ENCODE results near the gene DDX24. TPM values are rescaled to one million over a fixed set of nuclear protein-coding genes. Genes with fewer than 3 reads are reported as not detected.
"Not testable (repeated sequence)": the region's sequence is repeated elsewhere in the genome, so short reads cannot be mapped to it uniquely, and the experiment has no call there.

DDX24 gene
- total and polyA plus RNA-seq, 2 donors (not counting 1 experiment from before 2014, with no cell fraction given): 143 to 192 TPM

DNA sequence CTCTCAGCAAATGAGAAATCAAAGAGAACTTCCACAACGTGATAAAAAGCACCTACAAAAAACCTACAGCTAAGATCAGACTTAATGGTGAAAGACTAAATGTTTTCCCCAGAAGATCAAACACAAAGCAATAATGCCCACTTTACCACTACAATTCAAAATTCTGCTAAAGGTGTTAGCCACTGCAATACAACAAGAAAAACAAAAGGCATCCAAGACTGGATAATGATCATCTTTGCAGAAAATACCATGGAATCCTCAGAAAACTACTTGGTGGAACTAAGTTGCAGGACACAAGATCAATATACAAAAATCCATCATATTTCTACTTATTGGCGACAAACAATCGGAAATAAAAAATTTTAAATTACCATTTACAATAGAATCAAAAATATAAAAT is 6.5 kb downstream of the DDX24 start:
- Histone ChIP-seq H3K9me3 (ENCODE audit: control insufficient read depth, insufficient read depth, low read depth, low read length) (no peaks in the 10 kb centered on the region), H3K4me3 (replicated peaks in 1 of 4; ENCODE audit: control extremely low read depth in 1 of 4, insufficient read depth in 1 of 4, low read depth in 3 of 4, low read length in 4 of 4) (no peak overlapping the region), H3K27me3 (ENCODE audit: control insufficient read depth, insufficient read depth, low read length) (no peaks in the 10 kb centered on the region), H3K4me2 (ENCODE audit: extremely low read depth, insufficient read depth, low read length) (no peak overlapping the region), H3K4me1 (ENCODE audit: control insufficient read depth, extremely low read depth, insufficient read depth, low read length) (peaks cover 10% of the 10 kb centered on the region), H4K20me1 (ENCODE audit: control insufficient read depth, extremely low read depth, insufficient read depth, low read length) (no peaks in the 10 kb centered on the region), H3K36me3 (ENCODE audit: control insufficient read depth, insufficient read depth, low read length) (peaks cover 8% of the 10 kb centered on the region), H3K27ac (ENCODE audit: insufficient read depth, low read length) (no peak overlapping the region), H3K9ac (ENCODE audit: insufficient read depth, low read length) (no peak overlapping the region), H3K79me2 (ENCODE audit: control insufficient read depth, insufficient read depth, low read length) (peaks cover 86% of the 10 kb centered on the region), H2AFZ (ENCODE audit: low read length) (no peak overlapping the region)
- DNase-seq (ENCODE audit: low read depth in 2 of 2): no peak
- TF ChIP-seq, protein P1, sequence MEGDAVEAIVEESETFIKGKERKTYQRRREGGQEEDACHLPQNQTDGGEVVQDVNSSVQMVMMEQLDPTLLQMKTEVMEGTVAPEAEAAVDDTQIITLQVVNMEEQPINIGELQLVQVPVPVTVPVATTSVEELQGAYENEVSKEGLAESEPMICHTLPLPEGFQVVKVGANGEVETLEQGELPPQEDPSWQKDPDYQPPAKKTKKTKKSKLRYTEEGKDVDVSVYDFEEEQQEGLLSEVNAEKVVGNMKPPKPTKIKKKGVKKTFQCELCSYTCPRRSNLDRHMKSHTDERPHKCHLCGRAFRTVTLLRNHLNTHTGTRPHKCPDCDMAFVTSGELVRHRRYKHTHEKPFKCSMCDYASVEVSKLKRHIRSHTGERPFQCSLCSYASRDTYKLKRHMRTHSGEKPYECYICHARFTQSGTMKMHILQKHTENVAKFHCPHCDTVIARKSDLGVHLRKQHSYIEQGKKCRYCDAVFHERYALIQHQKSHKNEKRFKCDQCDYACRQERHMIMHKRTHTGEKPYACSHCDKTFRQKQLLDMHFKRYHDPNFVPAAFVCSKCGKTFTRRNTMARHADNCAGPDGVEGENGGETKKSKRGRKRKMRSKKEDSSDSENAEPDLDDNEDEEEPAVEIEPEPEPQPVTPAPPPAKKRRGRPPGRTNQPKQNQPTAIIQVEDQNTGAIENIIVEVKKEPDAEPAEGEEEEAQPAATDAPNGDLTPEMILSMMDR (conservative IDR thresholded peaks at IDR 0.05 in 1 of 2, IDR thresholded peaks at IDR 0.05 in 1 of 2; ENCODE audit: low read depth in 1 of 2, low read length in 2 of 2): no peak
- no peak for TF ChIP-seq EZH2 (IDR thresholded peaks at IDR 0.05; ENCODE audit: low read length, missing control alignments)

- not testable (repeated sequence) for H3K4me1 ChIP-seq (ENCODE audit: control insufficient read depth, extremely low read depth, insufficient read depth, low read length); H3K9me3 ChIP-seq (ENCODE audit: control insufficient read depth, insufficient read depth, low read depth, low read length); H3K27ac ChIP-seq (ENCODE audit: insufficient read depth, low read length); H3K36me3 ChIP-seq (ENCODE audit: control insufficient read depth, insufficient read depth, low read length); H2AFZ ChIP-seq (ENCODE audit: low read length); H4K20me1 ChIP-seq (ENCODE audit: control insufficient read depth, extremely low read depth, insufficient read depth, low read length); H3K9ac ChIP-seq (ENCODE audit: insufficient read depth, low read length); H3K27me3 ChIP-seq (ENCODE audit: control insufficient read depth, insufficient read depth, low read length); H3K4me2 ChIP-seq (ENCODE audit: extremely low read depth, insufficient read depth, low read length); DNase-seq (ENCODE audit: low read depth in 2 of 2); H3K4me3 ChIP-seq (replicated peaks in 1 of 4; ENCODE audit: control extremely low read depth in 1 of 4, insufficient read depth in 1 of 4, low read depth in 3 of 4, low read length in 4 of 4)
- H3K79me2 ChIP-seq (ENCODE audit: control insufficient read depth, insufficient read depth, low read length): peaks cover 80% of the 10 kb centered on the region
These were observed 8.9 kb downstream of the DDX24 start for GRCh38 chr14:94072076-94072475.

DNA sequence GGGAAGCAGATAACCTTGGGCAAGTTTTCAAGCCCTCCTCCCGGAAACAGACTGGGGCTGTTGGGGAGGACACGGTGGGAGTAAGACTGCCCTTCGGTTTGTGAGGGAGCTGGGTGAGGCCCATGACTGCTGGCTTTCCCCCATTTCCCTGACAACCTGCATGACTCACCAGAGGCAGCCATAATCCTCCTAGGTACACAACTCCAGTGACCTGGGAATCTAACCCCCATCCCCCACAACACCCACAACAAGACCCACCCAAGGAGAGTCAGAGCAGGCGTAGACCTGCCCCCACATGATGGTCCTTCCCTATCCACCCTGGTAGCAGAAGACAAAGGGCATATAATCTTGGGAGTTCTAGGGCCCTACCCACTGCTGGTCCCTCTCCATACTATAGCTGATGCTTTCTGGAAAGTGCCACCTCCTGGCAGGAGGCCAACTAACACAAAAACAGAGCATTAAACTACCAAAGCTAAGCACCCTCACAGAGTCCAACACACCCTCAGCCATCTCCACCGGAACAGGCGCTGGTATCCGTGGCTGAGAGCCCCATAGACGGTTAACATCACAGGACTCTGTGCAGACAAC is 14.8 kb downstream of the DDX24 start:
- no peak overlapping the region for H2AFZ ChIP-seq (ENCODE audit: low read length)

More for the DNA sequence above, 14.8 kb downstream of the DDX24 start:
- no peak overlapping the region for H3K27ac ChIP-seq (ENCODE audit: insufficient read depth, low read length)
- no peak for TF ChIP-seq EZH2 (IDR thresholded peaks at IDR 0.05; ENCODE audit: low read length, missing control alignments)
- TF ChIP-seq, protein P1 (conservative IDR thresholded peaks at IDR 0.05 in 1 of 2, IDR thresholded peaks at IDR 0.05 in 1 of 2; ENCODE audit: low read depth in 1 of 2, low read length in 2 of 2): no peak
- no peaks in the 10 kb centered on the region for H3K27me3 ChIP-seq (ENCODE audit: control insufficient read depth, insufficient read depth, low read length)
- H4K20me1 ChIP-seq (ENCODE audit: control insufficient read depth, extremely low read depth, insufficient read depth, low read length): no peaks in the 10 kb centered on the region
- no peaks in the 10 kb centered on the region for H3K9me3 ChIP-seq (ENCODE audit: control insufficient read depth, insufficient read depth, low read depth, low read length)
- no peak overlapping the region for H3K4me3 ChIP-seq (replicated peaks in 1 of 4; ENCODE audit: control extremely low read depth in 1 of 4, insufficient read depth in 1 of 4, low read depth in 3 of 4, low read length in 4 of 4)
- H3K36me3 ChIP-seq (ENCODE audit: control insufficient read depth, insufficient read depth, low read length): peaks cover 5% of the 10 kb centered on the region
- H3K4me2 ChIP-seq (ENCODE audit: extremely low read depth, insufficient read depth, low read length): no peak overlapping the region
- H3K9ac ChIP-seq (ENCODE audit: insufficient read depth, low read length): no peak overlapping the region
- no peaks in the 10 kb centered on the region for H3K4me1 ChIP-seq (ENCODE audit: control insufficient read depth, extremely low read depth, insufficient read depth, low read length)
- DNase-seq (ENCODE audit: low read depth in 2 of 2): peak in 1 of 2 donors; percentile 20
- H3K79me2 ChIP-seq (ENCODE audit: control insufficient read depth, insufficient read depth, low read length): peaks cover 65% of the 10 kb centered on the region

All from fibroblast of lung (primary cell).